HG02852 (cell line): ENCODE results near the gene AJAP1.

Experiments
- ATAC-seq: cut with Tn5 transposase; IDR thresholded peaks from one replicate; pipeline ENCODE4 v1.9.1; 2021; ENCODE audit warnings: mild to moderate bottlenecking, moderate library complexity; ENCODE audit not compliant: unreplicated experiment

AJAP1 gene

DNA sequence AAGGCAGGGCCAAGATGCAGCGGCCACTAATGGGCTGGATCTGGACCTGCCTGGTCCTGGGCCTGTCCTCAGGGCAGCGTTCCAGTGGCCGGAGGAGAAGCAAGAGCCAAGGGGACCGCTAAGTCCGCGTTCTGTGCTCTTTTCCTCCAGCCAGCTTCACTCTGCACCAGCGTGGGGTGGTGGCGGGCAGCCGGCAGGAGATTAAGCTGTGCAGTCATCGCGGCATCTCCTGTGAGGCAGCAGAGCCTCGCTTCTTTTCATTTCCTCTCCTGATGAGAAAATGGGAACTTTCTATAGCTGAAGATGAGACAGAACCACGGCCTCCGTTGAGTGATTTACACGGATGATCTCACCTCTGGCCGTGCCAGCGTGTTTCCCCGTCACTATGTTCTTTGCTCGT is 43.4 kb downstream of the AJAP1 start:
- no peak for ATAC-seq

DNA sequence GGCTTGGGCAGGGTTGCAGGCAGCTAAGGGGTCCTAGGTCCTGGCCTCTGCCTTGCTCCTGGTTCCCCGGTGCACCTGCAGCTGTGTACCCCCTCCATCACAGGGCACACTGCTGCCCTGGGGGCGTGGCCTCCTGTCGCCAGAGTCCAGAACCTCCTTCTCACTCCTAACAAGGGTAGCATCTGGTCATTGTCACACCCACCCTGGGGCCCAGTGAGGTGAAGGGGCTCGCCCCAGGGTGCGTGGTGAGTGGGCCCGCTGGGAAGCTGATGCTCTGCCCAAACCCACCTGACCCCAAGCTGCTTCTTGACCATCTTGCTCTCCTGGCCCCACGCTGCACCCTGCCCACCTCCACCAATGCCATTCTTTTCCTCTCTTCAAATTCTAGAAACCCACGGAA is 44.5 kb downstream of the AJAP1 start:
- no peak for ATAC-seq

GRCh38 chr1:4699376-4700301 is 45.2 kb downstream of the AJAP1 start:
- no peak for ATAC-seq

- ATAC-seq, result no peak
Observed at GRCh38 chr1:4700801-4701200, 46.4 kb downstream of the AJAP1 start.

DNA sequence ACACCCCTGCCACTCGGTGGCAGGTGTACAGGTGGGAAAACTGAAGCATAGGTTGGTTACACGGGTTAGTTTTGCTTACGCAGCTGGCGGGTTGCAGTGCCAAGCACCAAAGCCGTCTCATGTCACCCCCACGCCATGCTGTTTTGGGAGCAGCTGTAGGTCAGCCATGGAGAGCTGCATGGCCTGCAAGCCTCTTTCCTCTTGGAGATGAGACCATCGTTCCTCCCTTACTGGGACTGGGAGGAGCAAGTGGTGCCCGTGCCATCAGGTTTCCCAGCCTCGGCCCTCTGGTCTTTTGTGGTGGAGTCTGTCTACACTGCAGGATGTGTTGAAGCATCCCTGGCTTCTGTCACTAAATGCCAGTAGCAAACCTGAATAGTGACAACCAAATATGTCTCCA is 46.9 kb downstream of the AJAP1 start:
- ATAC-seq, result no peak

GRCh38 chr1:4702464-4702863 is 48.1 kb downstream of the AJAP1 start:
- no peak for ATAC-seq

DNA sequence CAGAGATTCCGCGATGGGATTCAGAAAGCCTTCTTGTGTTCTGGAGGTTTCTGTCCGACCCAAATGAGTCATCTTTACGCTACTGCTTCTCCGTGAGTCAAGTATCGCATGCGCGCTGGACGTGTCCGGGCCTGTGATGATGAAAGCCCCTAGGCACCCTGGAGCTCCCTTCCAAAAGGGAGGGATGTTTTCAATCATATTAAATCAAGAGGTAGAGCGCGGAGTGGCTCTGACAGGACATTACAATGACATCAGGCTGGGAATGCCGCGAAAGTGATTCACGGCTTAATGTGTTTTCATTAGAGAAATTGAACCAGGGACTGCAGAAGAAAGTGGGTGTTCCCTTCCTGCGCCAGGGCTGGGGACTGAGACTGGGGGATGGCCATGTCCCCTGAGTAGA is 48.5 kb downstream of the AJAP1 start:
- no peak for ATAC-seq

DNA sequence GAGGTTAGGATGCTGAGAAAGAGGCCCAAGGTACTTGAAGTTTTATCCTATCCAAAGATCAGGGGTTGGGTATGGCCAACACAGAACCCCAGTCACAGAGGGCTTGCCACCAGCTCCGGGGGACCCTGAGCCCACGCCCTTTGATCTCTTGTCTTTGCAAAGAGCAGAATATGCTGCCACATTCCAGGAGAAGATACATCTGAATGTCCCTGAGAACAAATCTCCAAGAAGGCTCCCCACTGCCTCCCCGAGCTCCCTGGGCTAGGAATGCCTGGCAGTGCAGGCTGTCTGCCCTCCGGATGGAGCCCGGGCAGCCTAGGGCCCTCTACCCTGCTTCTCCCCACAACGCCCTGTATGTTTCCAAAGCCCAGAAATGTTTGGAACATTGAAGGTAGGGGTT is 49.2 kb downstream of the AJAP1 start:
- no peak for ATAC-seq

GRCh38 chr1:4708840-4709507 is 54.6 kb downstream of the AJAP1 start:
- ATAC-seq, result no peak

- no peak for ATAC-seq
Observed at GRCh38 chr1:4709641-4710040, 55.2 kb downstream of the AJAP1 start.

- ATAC-seq, result no peak
Observed at GRCh38 chr1:4710592-4711415, 56.4 kb downstream of the AJAP1 start.

- no peak for ATAC-seq
Observed at GRCh38 chr1:4711416-4712275, 57.2 kb downstream of the AJAP1 start.

DNA sequence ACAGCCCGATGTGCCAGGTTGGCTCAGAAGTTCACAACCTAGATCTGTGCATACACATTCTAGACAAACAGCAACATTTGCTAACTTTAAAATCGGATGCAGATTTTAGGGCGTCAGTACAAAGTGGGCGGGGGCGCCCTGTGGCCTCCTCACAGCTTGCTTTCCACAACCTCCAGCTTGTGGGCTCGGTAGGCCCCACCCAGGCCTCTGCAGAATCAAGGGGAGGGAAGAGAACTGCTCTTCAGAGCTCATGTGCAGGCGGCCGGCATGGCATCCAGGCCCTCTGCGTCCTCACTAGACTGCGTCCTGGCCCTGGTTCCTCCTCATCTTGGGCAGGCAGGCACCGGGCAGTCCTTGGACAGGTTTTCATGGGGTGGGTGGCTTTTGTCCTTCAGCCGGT is 59.3 kb downstream of the AJAP1 start:
- ATAC-seq, result no peak

DNA sequence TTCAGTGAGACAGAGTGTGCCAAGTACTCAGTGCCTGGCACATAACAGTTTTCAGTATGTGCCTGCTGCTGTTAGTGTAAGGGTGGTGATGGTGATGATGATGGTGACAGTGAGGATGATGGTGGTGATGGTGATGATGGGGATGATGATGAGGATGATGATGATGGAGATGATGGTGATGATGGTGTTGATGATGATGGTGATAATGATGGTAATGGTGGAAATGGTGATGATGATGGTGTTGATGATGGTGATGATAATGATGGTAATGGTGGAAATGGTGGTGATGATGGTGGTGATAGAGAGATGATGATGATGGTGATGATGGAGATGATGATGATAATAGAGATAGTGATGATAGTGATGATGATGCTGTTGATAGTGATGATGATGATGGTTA is 62.0 kb downstream of the AJAP1 start:
- ATAC-seq, result no peak

DNA sequence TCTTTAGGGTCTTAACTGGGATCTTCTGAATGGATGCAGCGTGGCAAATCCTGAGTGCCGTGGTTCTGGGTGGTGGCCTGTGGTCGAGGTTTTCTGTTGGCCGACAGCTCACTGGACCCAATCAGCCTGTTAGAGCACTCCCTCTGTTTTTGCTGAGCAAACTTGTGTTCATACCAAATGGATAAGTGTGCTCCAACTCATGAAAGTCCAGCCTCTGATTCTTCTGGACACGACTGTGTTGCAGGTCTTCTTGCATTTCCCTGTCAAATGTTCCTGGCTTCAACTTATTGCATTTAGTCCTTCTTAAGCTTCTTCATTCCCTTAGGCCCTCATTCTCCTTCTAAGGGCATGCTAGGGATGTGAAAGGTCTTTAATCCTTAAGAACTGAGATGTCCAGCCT is 63.7 kb downstream of the AJAP1 start:
- no peak for ATAC-seq

- ATAC-seq, result no peak
Observed at GRCh38 chr1:4723106-4723505, 68.7 kb downstream of the AJAP1 start.

GRCh38 chr1:4724001-4724400 is 69.6 kb downstream of the AJAP1 start:
- no peak for ATAC-seq

GRCh38 chr1:4724695-4725250 is 70.4 kb downstream of the AJAP1 start:
- no peak for ATAC-seq

DNA sequence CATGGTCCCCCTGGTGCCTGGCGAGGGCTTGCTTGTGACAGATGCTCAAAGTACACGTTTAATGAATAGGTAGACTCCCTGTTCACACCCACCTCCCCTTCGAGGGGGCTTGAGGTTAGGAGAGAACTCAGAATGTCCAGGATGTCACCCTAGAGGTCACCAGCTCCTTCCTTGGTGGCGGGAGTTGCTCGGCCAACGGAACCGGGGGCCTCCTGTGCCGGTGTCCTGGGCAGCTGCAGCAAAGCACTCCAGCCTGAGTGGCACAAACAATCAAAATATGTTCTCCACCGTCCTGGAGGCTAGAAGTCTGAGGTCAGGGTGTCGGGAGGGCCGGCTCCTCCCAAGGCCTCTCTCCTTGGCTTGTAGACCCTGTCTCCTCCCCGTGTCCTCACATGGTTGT is 71.0 kb downstream of the AJAP1 start:
- ATAC-seq, result no peak

- ATAC-seq, result no peak
Observed at GRCh38 chr1:4726620-4727341, 72.4 kb downstream of the AJAP1 start.
